DOHH2 (cell line): ENCODE results near the gene GOLM1.

Experiments
- H3F3A ChIP-seq: fragments of 200-600 bp; sonication (generic), shearing (Covaris generic); 2 replicates; pipeline ENCODE4 v1.6.0; 2016; ENCODE audit warnings: antibody characterized with exemption, mild to moderate bottlenecking; ENCODE audit not compliant: control insufficient read depth, insufficient read depth
- H3K27ac ChIP-seq: fragments of 200-600 bp; sonication (generic); 2 replicates; pipeline ENCODE4 v1.5.1; 2014; ENCODE audit warnings: low read depth, mild to moderate bottlenecking, low read length, moderate library complexity
- H3K27me3 ChIP-seq: fragments of 200-600 bp; sonication (generic); 2 replicates; pipeline ENCODE4 v1.6.1; 2014; ENCODE audit warnings: mild to moderate bottlenecking, low read length, mixed read lengths; ENCODE audit not compliant: control insufficient read depth
- H3K36me3 ChIP-seq: fragments of 200-600 bp; sonication (generic); 2 replicates; pipeline ENCODE4 v1.6.1; 2014; ENCODE audit warnings: mild to moderate bottlenecking, low read length, moderate library complexity, mixed read lengths; ENCODE audit not compliant: control insufficient read depth
- H3K4me1 ChIP-seq: fragments of 200-600 bp; sonication (generic); 2 replicates; pipeline ENCODE4 v1.6.1; 2014; ENCODE audit warnings: mild to moderate bottlenecking, low read length, mixed read lengths; ENCODE audit not compliant: control insufficient read depth
- H3K4me2 ChIP-seq: fragments of 200-600 bp; sonication (generic); 2 replicates; pipeline ENCODE4 v1.6.0; 2014; ENCODE audit warnings: mild to moderate bottlenecking, low read length, moderate library complexity
- H3K4me3 ChIP-seq: fragments of 200-600 bp; sonication (generic); 2 replicates; pipeline ENCODE4 v1.5.1; 2014; ENCODE audit warnings: mild to moderate bottlenecking, low read length, mixed read lengths
- H3K79me2 ChIP-seq: fragments of 200-600 bp; sonication (generic); 2 replicates; pipeline ENCODE4 v1.6.1; 2014; ENCODE audit warnings: mild to moderate bottlenecking, low read length, mixed read lengths; ENCODE audit not compliant: control insufficient read depth
- H3K9me2 ChIP-seq: fragments of 200-600 bp; sonication (generic); replicated peaks from 2 replicates; pipeline ENCODE4 v1.6.1; 2014; ENCODE audit warnings: mild to moderate bottlenecking, low read length, mixed read lengths; ENCODE audit not compliant: control insufficient read depth
- H3K9me3 ChIP-seq: fragments of 200-600 bp; sonication (generic); 2 replicates; pipeline ENCODE4 v1.6.1; 2014; ENCODE audit warnings: antibody characterized with exemption, low read length, mixed read lengths; ENCODE audit not compliant: control insufficient read depth, insufficient read depth
- H4K20me1 ChIP-seq: fragments of 200-600 bp; sonication (generic); 2 replicates; pipeline ENCODE4 v1.6.0; 2014; ENCODE audit warnings: low read depth, mild to moderate bottlenecking, antibody characterized with exemption, low read length, moderate library complexity; ENCODE audit not compliant: control insufficient read depth, insufficient read depth
- CTCF ChIP-seq: fragments of 200-600 bp; sonication (generic); IDR thresholded peaks from one replicate; pipeline ENCODE4 v1.5.1; 2014; ENCODE audit warnings: antibody characterized with exemption, mild to moderate bottlenecking, low read depth, low read length; ENCODE audit not compliant: poor library complexity, severe bottlenecking
- EZH2phosphoT487 ChIP-seq: fragments of 200-600 bp; sonication (generic); IDR thresholded peaks from 2 replicates; pipeline ENCODE4 v1.6.1; 2017; ENCODE audit warnings: borderline replicate concordance, mild to moderate bottlenecking, antibody characterized with exemption, low read length, moderate library complexity, mixed read lengths

Gene GOLM1

GRCh38 chr9:86128235-86128822 is 29.0 kb upstream of the GOLM1 start:
- Histone ChIP-seq H3K9me3 (no peaks in the 10 kb centered on the region), H4K20me1 (no peaks in the 10 kb centered on the region), H3K4me1 (no peaks in the 10 kb centered on the region), H3K79me2 (no peaks in the 10 kb centered on the region), H3K27ac (no peak overlapping the region), H3K27me3 (no peaks in the 10 kb centered on the region; the same call in 1 of the 2 replicates), H3K4me3 (no peak overlapping the region), H3K9me2 (no peaks in the 10 kb centered on the region), H3F3A (no peaks in the 10 kb centered on the region), H3K4me2 (no peak overlapping the region), H3K36me3 (no peaks in the 10 kb centered on the region)
- no peak for TF ChIP-seq EZH2phosphoT487
- TF ChIP-seq CTCF: no peak

- no peaks in the 10 kb centered on the region for H4K20me1 ChIP-seq
- no peak overlapping the region for H3K4me2 ChIP-seq
- no peaks in the 10 kb centered on the region for H3K79me2 ChIP-seq
- TF ChIP-seq EZH2phosphoT487 (no peak), CTCF (no peak)
- no peaks in the 10 kb centered on the region for H3F3A ChIP-seq
- H3K4me1 ChIP-seq: no peaks in the 10 kb centered on the region
- H3K9me3 ChIP-seq: no peaks in the 10 kb centered on the region
- no peaks in the 10 kb centered on the region; the same call in 1 of the 2 replicates for H3K27me3 ChIP-seq
- H3K9me2 ChIP-seq: no peaks in the 10 kb centered on the region
- H3K27ac ChIP-seq: no peak overlapping the region
- H3K4me3 ChIP-seq: no peak overlapping the region
- no peaks in the 10 kb centered on the region for H3K36me3 ChIP-seq
Observed at GRCh38 chr9:86126998-86127972, 27.9 kb upstream of the GOLM1 start.

GRCh38 chr9:86122311-86122710 is 23.0 kb upstream of the GOLM1 start:
- no peaks in the 10 kb centered on the region for H3K36me3 ChIP-seq
- no peaks in the 10 kb centered on the region; the same call in 1 of the 2 replicates for H3K27me3 ChIP-seq
- no peak overlapping the region for H3K27ac ChIP-seq
- no peak overlapping the region for H3K4me3 ChIP-seq
- H3K4me2 ChIP-seq: no peak overlapping the region
- no peaks in the 10 kb centered on the region for H3F3A ChIP-seq
- no peaks in the 10 kb centered on the region for H4K20me1 ChIP-seq
- no peaks in the 10 kb centered on the region for H3K4me1 ChIP-seq
- no peaks in the 10 kb centered on the region for H3K9me2 ChIP-seq
- TF ChIP-seq CTCF (no peak), EZH2phosphoT487 (no peak)
- no peaks in the 10 kb centered on the region for H3K79me2 ChIP-seq
- no peaks in the 10 kb centered on the region for H3K9me3 ChIP-seq
